ENCODE measurements around the gene CCND2. TPM values are rescaled to one million over a fixed set of nuclear protein-coding genes. Genes with fewer than 3 reads are reported as not detected.

CCND2 gene
- total RNA-seq, 1 donor from 2014 or later = 186 TPM

GRCh38 chr12:4246116-4246515 lies 27.4 kb upstream of the CCND2 start:
- no peak for DNase-seq (ENCODE audit: low read depth, low spot score)
- Mint-ChIP-seq H3K27me3 (ENCODE audit: low read depth) (no peaks in the 10 kb centered on the region), H3K36me3 (ENCODE audit: low read depth) (no peaks in the 10 kb centered on the region), H3K4me3 (no peak overlapping the region), H3K27ac (ENCODE audit: unreplicated experiment) (peak overlapping the region; percentile 53), H3K9me3 (no peaks in the 10 kb centered on the region), H3K4me1 (peaks cover 30% of the 10 kb centered on the region)
- TF ChIP-seq CTCF (conservative IDR thresholded peaks at IDR 0.05) = no peak

- H3K27me3 Mint-ChIP-seq (ENCODE audit: low read depth) = no peaks in the 10 kb centered on the region
- TF ChIP-seq CTCF (conservative IDR thresholded peaks at IDR 0.05) = no peak
- H3K27ac Mint-ChIP-seq (ENCODE audit: unreplicated experiment) = peak overlapping the region; percentile 60
- peaks cover 14% of the 10 kb centered on the region for H3K4me1 Mint-ChIP-seq
- H3K36me3 Mint-ChIP-seq (ENCODE audit: low read depth) = no peaks in the 10 kb centered on the region
- no peak overlapping the region for H3K4me3 Mint-ChIP-seq
- no peaks in the 10 kb centered on the region for H3K9me3 Mint-ChIP-seq
- no peak for DNase-seq (ENCODE audit: low read depth, low spot score)
Observed at GRCh38 chr12:4250691-4251090, 22.9 kb upstream of the CCND2 start.

DNA sequence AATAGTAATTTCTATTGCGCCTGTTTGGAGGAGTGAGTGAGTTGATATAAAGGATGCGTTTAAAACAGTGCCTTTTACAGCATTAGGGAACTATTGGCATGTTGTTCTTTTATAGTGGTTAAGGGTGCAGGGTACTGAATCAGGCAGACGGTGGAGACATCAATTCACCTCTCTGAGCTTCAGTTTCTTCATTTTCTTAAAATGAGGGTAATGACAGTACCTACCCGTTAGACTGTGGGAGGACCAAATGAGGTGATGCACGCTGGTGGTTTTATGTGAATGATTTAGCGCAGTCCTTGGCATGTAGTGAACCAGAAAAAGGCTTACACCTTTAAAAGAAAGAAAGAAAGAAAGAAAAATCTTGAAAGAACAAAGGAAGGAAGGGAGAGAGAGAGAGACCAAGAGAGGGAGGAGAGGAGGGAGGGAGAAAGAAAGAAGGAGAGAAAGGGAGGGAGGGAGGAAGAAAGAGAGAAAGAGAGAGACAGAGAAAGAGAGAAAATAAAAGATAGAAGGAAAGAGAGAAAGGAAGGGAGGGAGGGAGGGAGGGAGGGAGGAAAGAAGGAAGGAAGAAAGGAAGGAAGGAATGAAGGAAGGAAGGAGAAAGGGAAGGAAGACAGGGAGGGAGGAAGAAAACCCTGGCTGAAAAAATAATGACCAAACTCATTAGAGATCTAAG lies 22.2 kb upstream of the CCND2 start:
- Mint-ChIP-seq H3K9me3 (no peaks in the 10 kb centered on the region), H3K4me3 (no peak overlapping the region), H3K36me3 (ENCODE audit: low read depth) (no peaks in the 10 kb centered on the region), H3K27ac (ENCODE audit: unreplicated experiment) (peak overlapping the region; percentile 60), H3K27me3 (ENCODE audit: low read depth) (no peaks in the 10 kb centered on the region), H3K4me1 (peaks cover 7% of the 10 kb centered on the region)
- no peak for DNase-seq (ENCODE audit: low read depth, low spot score)
- no peak for TF ChIP-seq CTCF (conservative IDR thresholded peaks at IDR 0.05)

- Mint-ChIP-seq H3K9me3 (no peaks in the 10 kb centered on the region), H3K4me1 (peaks cover 1% of the 10 kb centered on the region), H3K4me3 (no peak overlapping the region), H3K27me3 (ENCODE audit: low read depth) (no peaks in the 10 kb centered on the region), H3K36me3 (ENCODE audit: low read depth) (no peaks in the 10 kb centered on the region), H3K27ac (ENCODE audit: unreplicated experiment) (no peak overlapping the region)
- TF ChIP-seq CTCF (conservative IDR thresholded peaks at IDR 0.05) = no peak
- no peak for DNase-seq (ENCODE audit: low read depth, low spot score)
Observed at GRCh38 chr12:4251967-4252366, 21.6 kb upstream of the CCND2 start.

GRCh38 chr12:4252601-4253000 lies 21.0 kb upstream of the CCND2 start:
- H3K9me3 Mint-ChIP-seq = no peaks in the 10 kb centered on the region
- no peak for DNase-seq (ENCODE audit: low read depth, low spot score)
- H3K4me1 Mint-ChIP-seq = no peaks in the 10 kb centered on the region
- no peak overlapping the region for H3K27ac Mint-ChIP-seq (ENCODE audit: unreplicated experiment)
- no peaks in the 10 kb centered on the region for H3K27me3 Mint-ChIP-seq (ENCODE audit: low read depth)
- H3K36me3 Mint-ChIP-seq (ENCODE audit: low read depth) = no peaks in the 10 kb centered on the region
- H3K4me3 Mint-ChIP-seq = no peak overlapping the region
- TF ChIP-seq CTCF (conservative IDR thresholded peaks at IDR 0.05) = no peak
